HG03060 (cell line): ENCODE measurements around the gene ZNF117.
"Not testable (repeated sequence)": the region's sequence is repeated elsewhere in the genome, so short reads cannot be mapped to it uniquely, and the experiment has no call there.

ENCODE experiments used
- ATAC-seq: cut with Tn5 transposase; IDR thresholded peaks from one replicate; pipeline ENCODE4 v1.9.1; 2021; ENCODE audit warnings: low read depth, moderate number of reproducible peaks; ENCODE audit not compliant: unreplicated experiment

Gene ZNF117

GRCh38 chr7:64997164-64997908 is 6.5 kb upstream of the ZNF117 start:
- ATAC-seq: no peak

- ATAC-seq: no peak
Measured at GRCh38 chr7:64996305-64996704, 5.5 kb upstream of the ZNF117 start.

- ATAC-seq: no peak
Measured at GRCh38 chr7:64993901-64994300, 3.1 kb upstream of the ZNF117 start.

DNA sequence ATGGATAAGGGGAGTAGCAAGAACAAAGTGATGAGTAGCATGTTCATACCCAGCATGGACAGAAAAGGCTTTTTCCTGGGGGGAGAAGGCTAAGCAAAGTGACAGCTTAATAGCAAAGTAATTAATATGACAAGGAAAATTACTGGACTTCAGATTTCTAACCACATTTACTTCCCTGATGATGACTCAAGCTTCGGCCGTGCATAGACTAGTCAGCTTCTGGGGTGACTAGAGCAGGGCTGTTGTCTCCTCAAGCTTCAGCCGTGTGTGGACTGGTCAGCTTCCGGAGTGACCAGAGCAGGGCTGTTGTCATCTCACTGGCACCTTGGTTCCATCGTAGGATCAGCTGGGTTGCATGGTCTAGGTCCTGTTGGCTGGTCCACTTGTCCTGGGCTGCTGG is 2.1 kb upstream of the ZNF117 start:
- ATAC-seq: no peak

GRCh38 chr7:64990216-64990615 is 620 bp downstream of the ZNF117 start:
- ATAC-seq: no peak

DNA sequence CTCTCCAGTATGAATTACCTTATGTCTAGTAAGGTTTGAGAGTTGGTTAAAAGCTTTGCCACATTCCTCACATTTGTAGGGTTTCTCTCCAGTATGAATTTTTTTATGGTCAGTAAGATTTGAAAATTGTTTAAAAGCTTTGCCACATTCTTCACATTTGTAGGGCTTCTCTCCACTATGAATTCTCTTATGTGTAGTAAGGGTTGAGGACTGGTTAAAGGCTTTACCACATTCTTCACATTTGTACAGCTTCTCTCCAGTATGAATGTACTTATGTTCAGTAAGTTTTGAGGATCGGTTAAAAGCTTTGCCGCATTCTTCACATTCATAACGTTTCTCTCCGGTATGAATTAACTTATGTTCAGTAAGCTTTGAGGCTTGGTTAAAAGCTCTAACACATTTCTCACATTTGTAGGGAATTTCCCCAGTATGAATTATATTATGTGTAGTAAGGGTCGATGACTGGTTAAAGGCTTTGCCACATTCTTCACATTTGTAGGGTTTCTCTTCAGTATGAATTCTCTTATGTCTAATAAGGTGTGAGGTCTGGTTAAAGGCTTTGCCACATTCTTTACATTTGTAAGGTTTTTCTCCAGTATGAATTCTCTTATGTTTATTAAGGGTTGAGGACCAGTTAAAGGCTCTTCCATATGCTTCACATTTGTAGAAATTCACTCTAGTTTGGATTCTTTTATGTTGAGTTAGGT is 12.2 kb downstream of the ZNF117 start:
- ATAC-seq: no peak

DNA sequence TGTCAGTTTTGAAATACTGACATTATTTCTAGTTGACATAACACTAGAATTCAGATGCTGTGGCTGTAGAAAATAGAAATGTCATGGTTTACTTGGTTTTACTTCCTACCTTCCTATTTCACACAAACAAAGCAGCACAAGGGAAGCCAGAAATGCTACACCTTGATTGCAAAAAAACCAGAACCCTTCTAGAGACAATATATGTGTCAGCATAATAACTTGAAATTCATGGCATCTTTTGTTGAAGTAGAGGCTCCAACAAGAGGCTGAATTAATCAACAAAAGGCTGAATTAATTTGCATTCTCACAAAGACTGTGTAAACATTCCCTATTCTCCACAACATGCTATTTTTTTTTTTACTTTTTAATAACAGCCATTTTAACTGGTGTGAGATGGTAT is 25.2 kb downstream of the ZNF117 start:
- ATAC-seq: no peak

- ATAC-seq: no peak
Measured at GRCh38 chr7:64959072-64959747, 31.6 kb downstream of the ZNF117 start.

GRCh38 chr7:64951250-64951848 is 39.5 kb downstream of the ZNF117 start:
- ATAC-seq: no peak

- not testable (repeated sequence) for ATAC-seq
Measured at GRCh38 chr7:64950673-64951072, 40.2 kb downstream of the ZNF117 start.

DNA sequence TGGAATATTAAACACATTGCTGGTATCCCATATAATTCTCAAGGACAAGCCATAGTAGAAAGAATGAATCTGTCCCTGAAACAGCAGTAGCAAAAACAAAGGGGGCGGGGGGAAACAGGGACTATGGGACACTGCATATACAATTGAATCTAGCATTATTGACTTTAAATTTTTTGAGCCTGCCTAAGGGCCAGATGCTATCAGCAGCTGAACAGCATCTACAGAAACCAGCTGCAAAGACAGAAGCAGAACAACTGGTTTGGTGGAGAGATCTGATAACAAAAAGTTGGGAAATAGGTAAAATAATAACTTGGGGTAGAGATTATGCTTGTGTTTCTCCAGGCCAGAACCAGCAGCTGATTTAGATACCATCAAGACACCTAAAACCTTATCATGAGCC is 42.1 kb downstream of the ZNF117 start:
- ATAC-seq: not testable (repeated sequence)

DNA sequence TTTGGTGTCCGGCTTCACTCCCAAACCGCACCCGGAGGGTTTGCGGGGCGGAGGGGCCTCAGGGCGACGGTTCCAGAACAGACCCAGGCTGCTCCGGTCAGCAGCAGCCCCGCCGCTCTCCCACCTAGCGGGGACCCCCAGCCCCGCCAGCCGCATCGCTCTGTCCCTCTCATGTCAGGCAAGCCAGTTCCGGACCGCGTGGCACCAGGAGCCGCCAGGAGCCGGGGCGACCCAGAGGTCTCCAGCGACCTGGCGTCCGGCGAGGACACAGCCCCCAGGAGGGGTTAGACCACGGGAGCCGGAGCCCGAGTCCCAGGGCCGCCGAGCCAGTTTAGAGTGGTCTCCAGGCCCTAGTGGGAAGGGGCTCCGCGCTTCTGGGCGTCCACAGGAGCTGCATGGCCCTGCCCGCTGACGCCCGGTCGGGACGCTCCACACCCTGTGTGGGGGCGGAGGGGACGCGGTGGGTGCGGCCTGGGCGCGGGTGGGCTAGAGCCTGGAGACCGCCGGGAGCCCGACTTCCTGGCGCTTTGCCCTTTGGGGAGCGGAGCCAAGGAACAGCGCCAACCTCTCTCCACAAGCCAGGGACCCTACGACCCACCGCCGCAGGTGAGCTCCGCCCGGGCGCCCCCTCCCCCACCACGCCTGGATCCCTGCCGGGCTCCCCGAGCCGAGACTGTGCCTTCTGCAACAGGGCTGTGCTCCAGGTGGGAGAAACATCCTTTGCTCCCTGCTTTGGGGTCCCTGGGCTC is 43.4 kb downstream of the ZNF117 start:
- ATAC-seq: no peak

- no peak for ATAC-seq
Measured at GRCh38 chr7:64946772-64947171, 44.1 kb downstream of the ZNF117 start.

DNA sequence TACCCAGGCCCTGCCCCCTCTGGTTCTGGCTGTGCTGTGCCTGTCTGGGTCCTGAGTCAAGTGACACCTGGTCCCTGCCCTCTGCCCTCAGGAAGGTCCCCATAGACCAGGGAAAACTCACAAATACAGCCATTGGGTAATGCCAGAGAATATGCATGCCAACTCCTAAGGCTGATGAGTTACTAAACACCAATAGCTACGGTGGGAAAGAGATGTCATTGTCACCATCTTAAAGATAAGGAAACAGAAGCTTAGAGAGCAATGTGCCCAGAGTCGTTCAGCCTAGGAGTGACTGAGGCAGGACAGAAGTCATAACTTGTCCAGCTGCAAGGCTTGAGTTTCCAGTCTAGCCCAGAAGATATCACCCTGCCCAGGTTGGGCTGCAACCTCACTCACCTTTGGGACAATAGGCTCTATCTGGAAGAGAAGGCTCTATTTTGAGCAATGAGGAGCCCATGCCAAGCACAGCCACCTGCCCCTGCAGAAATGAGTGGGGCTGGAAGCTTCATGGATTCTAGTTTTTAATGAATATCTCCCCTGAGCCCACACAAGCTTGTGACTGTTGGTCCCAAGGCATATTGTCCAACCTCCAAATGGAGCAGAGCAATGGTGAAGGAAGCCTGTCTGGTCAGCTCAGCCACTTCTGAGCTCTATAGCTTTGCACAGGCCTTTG is 45.2 kb downstream of the ZNF117 start:
- ATAC-seq: no peak

DNA sequence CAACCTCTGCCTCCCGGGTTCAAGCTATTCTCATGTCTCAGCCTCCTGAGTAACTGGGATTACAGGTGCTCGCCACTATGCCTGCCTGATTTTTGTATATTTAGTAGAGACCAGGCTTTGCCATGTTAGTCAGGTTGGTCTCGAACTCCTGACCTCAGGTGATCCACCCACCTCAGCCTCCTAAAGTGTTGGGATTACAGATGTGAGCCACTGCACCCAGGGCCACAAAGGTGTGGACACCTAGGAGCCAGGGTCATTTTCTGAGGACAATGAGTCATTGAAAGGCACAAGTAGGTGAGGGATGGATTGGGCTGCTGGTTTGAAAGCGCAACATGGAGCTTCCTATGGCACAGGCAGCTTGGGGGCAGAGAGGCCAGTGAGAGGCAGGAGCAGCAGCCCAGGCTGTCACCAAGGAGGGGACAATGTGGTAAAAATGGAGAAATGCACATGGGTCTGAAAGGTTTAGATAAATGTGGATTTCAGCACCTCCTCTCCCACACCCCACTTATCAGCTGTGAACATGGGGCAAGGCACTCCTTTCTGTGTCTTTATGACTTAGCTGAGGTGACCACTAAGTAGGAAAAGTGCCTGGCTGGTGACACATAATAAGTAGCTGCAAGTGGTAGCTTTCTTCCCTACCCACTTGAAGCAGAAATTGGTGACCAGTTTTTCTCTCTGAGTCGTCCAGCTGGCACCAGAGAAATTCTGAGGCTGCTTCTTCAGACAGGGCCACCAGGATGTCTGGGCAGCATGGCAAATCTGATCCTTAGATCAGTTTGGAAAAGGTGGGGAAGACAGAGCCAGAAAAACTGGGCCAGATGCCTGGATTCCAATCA is 46.0 kb downstream of the ZNF117 start:
- not testable (repeated sequence) for ATAC-seq

DNA sequence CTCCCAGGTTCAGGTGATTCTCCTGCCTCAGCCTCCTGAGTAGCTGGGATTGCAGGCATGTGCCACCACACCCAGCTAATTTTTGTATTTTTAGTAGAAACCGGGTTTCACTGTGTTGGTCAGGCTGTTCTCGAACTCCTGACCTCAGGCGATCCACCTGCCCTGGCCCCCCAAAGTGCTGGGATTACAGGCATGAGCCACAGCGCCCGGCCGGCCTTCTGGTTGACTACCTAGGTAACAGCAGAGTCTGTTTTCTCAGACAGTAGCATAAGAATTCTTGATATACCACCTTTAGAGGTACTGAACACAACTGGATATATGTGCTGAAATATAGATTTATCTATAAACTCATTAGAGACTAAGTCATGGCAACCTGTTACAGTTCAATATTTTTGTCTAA is 50.8 kb downstream of the ZNF117 start:
- ATAC-seq: not testable (repeated sequence)

- no peak for ATAC-seq
Measured at GRCh38 chr7:64938540-64938939, 52.3 kb downstream of the ZNF117 start.

GRCh38 chr7:64934478-64934877 is 56.4 kb downstream of the ZNF117 start:
- no peak for ATAC-seq
